ENCODE data around the gene DSCAM. TPM values are rescaled to one million over a fixed set of nuclear protein-coding genes. Genes with fewer than 3 reads are reported as not detected.

Gene DSCAM
- total RNA-seq, 2 experiments from 2014 or later = not detected

DNA sequence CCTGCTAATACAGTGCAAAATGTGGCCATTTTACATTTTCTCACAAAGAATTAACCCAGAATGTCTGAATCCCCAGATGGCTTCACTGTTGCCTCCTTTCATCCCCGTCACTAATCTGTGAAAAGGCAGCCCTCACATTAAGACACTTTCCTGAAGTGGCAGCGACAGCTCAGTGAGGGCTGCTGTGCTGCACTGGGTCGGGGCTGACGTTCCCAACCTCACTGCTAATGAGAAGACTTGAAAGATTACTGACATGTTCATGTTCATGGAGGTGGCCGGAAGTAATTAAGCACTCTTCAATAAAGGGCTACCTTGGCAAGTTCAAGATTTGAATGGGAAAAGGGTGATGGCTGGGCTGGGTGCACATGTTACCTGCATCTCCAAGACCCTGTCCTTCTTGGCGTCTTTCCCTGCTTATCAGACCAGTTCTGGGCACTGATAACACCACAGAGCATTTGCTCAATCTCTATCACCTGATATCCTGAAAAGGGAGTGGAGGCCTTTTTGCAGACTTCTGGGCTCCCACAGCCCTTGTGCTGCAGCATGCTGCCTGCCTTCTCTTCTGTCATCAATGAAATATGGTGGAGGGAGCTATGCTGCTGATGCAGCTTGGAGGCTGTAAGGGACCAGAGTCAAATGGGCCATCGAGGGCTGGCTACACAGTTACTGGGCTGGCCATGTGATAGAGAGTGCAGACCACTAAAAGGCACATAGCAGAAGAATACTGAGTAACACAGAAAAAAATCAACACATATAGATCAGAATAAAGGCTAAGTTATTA is 596.3 kb downstream of the DSCAM start:
- Mint-ChIP-seq H3K9me3 (peaks cover 23% of the 10 kb centered on the region), H3K27me3 (no peaks in the 10 kb centered on the region)

DNA sequence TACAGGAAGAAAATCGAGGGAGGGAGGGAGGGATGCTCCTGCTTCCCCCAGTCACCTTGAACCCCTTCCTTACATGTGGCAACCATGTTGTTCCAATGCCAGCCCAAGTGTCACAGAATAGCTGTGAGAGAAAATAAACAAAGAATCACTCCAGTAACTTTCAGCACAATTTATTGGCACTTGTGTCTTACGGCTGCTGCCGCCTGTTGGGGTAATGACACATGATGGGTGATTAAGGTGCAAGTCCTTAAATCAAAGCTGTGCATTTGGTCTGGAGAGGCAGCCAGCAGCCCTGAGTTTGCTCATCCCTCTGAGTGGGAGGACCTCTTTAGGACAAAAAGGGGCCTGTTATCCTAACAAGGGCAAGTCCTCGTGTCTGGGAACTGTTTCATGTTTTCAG is 602.0 kb downstream of the DSCAM start:
- Mint-ChIP-seq H3K4me3 (no peak overlapping the region), H3K4me1 (ENCODE audit: low read depth) (no peaks in the 10 kb centered on the region), H3K9me3 (peaks cover 14% of the 10 kb centered on the region), H3K27me3 (no peaks in the 10 kb centered on the region), H3K27ac (no peak overlapping the region), H3K36me3 (ENCODE audit: low read depth) (no peaks in the 10 kb centered on the region)
- no peak for ATAC-seq
- ChIA-PET POLR2A (no interaction called here), CTCF (no interaction called here)
- no peak for DNase-seq
- intact Hi-C loops (cut with micrococcal nuclease) = no loop called here
- TF ChIP-seq, protein P1, sequence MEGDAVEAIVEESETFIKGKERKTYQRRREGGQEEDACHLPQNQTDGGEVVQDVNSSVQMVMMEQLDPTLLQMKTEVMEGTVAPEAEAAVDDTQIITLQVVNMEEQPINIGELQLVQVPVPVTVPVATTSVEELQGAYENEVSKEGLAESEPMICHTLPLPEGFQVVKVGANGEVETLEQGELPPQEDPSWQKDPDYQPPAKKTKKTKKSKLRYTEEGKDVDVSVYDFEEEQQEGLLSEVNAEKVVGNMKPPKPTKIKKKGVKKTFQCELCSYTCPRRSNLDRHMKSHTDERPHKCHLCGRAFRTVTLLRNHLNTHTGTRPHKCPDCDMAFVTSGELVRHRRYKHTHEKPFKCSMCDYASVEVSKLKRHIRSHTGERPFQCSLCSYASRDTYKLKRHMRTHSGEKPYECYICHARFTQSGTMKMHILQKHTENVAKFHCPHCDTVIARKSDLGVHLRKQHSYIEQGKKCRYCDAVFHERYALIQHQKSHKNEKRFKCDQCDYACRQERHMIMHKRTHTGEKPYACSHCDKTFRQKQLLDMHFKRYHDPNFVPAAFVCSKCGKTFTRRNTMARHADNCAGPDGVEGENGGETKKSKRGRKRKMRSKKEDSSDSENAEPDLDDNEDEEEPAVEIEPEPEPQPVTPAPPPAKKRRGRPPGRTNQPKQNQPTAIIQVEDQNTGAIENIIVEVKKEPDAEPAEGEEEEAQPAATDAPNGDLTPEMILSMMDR (IDR thresholded peaks at IDR 0.05) = no peak

More for the DNA sequence above, 596.3 kb downstream of the DSCAM start:
- CTCF ChIA-PET = no interaction called here
- Mint-ChIP-seq H3K36me3 (ENCODE audit: low read depth) (no peaks in the 10 kb centered on the region), H3K27ac (no peak overlapping the region), H3K4me1 (ENCODE audit: low read depth) (no peaks in the 10 kb centered on the region), H3K4me3 (no peak overlapping the region)
- TF ChIP-seq, protein P1 (IDR thresholded peaks at IDR 0.05) = no peak
- DNase-seq = no peak
- intact Hi-C loops (cut with micrococcal nuclease) = no loop called here
- POLR2A ChIA-PET = no interaction called here
- no peak for ATAC-seq

DNA sequence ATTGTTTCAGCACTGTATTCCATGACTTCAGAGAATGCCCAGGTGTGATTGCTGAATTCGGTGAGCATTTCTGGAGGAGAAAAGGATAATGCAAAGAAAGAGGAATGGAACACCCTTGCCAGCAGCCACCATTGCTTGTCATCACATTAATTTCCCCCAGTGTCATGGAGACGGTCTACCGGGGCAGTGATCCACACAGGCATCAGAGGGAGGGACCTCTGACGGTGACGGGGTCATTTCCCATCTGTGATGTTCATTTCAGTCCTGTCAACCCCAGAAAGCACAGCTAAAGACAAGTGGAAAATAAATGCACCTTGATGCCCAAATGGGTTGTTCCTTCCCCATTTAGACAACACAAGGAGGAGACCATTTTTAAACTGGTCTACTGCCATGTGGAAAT is 603.3 kb downstream of the DSCAM start:
- Mint-ChIP-seq H3K36me3 (ENCODE audit: low read depth) (no peaks in the 10 kb centered on the region), H3K27me3 (no peaks in the 10 kb centered on the region), H3K9me3 (peaks cover 8% of the 10 kb centered on the region), H3K27ac (no peak overlapping the region), H3K4me1 (ENCODE audit: low read depth) (no peaks in the 10 kb centered on the region), H3K4me3 (no peak overlapping the region)
- ChIA-PET POLR2A (no interaction called here), CTCF (no interaction called here)
- intact Hi-C loops (cut with micrococcal nuclease) = no loop called here
- DNase-seq = no peak
- no peak for ATAC-seq
- TF ChIP-seq, protein P1 (IDR thresholded peaks at IDR 0.05) = no peak

DNA sequence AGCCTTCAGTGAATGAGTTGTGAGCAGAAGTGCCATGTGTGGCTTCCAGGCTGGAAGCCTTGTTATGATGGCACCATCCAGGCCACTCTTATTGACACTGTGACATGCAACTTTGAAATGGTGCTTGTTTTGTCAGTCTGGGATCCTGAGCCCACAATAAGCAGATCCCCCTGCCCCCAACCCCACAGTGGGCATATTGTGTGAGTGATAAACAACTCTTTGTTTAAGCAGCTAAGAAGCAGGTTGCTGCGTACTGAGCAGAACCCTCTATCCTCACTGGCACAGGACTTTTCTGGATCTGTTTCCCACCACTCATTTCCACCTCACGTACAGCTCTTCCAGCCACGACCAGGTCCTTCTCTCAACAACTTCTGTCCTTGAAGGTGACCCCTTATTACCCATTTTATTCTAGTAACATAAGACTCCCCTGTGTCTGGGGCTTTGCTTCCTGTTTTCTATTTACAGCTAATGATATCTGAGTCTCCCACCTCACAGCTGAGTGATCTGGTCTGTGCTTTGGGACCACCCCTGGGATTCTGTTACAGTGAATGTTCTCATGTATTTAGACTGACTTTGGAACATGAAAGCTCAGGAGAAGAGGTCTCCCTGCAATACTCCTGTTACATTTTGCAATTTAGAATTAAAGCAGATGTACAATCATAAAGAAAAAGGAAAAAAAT is 604.2 kb downstream of the DSCAM start:
- ChIA-PET POLR2A (no interaction called here), CTCF (no interaction called here)
- Mint-ChIP-seq H3K4me1 (ENCODE audit: low read depth) (no peaks in the 10 kb centered on the region), H3K36me3 (ENCODE audit: low read depth) (no peaks in the 10 kb centered on the region), H3K9me3 (peaks cover 5% of the 10 kb centered on the region), H3K27me3 (no peaks in the 10 kb centered on the region), H3K27ac (no peak overlapping the region), H3K4me3 (no peak overlapping the region)
- intact Hi-C loops (cut with micrococcal nuclease) = no loop called here
- TF ChIP-seq, protein P1 (IDR thresholded peaks at IDR 0.05) = no peak
- no peak for DNase-seq
- no peak for ATAC-seq

DNA sequence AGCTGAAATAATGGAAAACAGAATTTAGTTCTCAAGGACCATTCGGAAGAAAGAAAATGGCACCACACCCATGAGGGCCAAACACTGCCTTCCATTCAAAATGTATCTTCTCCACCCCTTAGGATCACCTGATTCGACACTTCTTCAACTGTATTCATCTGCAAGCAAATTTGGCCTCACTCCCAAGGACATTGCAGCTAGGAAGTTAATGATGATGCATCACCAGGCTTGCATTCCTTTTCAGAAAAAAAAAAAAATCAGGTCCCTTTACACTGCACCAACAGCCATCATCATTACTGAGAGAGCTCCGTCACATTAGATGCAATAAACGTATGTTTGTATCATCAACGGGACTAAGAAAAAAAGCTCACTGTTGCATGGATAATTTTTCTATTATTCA is 611.4 kb downstream of the DSCAM start:
- TF ChIP-seq, protein P1 (IDR thresholded peaks at IDR 0.05) = no peak
- intact Hi-C loops (cut with micrococcal nuclease) = no loop called here
- H3K27ac Mint-ChIP-seq = no peak overlapping the region
- CTCF ChIA-PET = interaction anchor here (1.4 kb wide), 1 partner anchor 368 kb away, joined by 3 read pairs; the partner anchor contains the start of gene PCP4
- H3K4me3 Mint-ChIP-seq = no peak overlapping the region
- no peak for ATAC-seq
- no peak for DNase-seq
- no peaks in the 10 kb centered on the region for H3K36me3 Mint-ChIP-seq (ENCODE audit: low read depth)
- peaks cover 4% of the 10 kb centered on the region for H3K27me3 Mint-ChIP-seq
- peaks cover 2% of the 10 kb centered on the region for H3K9me3 Mint-ChIP-seq
- POLR2A ChIA-PET = no interaction called here
- no peaks in the 10 kb centered on the region for H3K4me1 Mint-ChIP-seq (ENCODE audit: low read depth)

All from activated CD8-positive, alpha-beta T cell treated with anti-CD3 and anti-CD28 coated beads for 36 hours (primary cell).